NCI-H2171 treated with DMSO at 0.1 percent for 48 hours (cell line): Measurements from ENCODE around the gene PER3.
A peak's percentile ranks its signal among the peaks of the same experiment; 100 is the strongest.

Source experiments
- DNase-seq: peaks from one replicate; lab custom pipeline; 2025; lab: John Stamatoyannopoulos, UW

Gene PER3

GRCh38 chr1:7871136-7871535 lies 87.0 kb downstream of the PER3 start:
- no peak for DNase-seq

- no peak for DNase-seq
These were observed 90.0 kb downstream of the PER3 start for GRCh38 chr1:7873801-7874795.

- DNase-seq: no peak
These were observed 93.9 kb downstream of the PER3 start for GRCh38 chr1:7878027-7878426.

GRCh38 chr1:7879228-7879627 lies 95.1 kb downstream of the PER3 start:
- DNase-seq: no peak

- no peak for DNase-seq
These were observed 100.7 kb downstream of the PER3 start for GRCh38 chr1:7884757-7885156.

- peak; percentile 25 for DNase-seq
These were observed 101.7 kb downstream of the PER3 start for GRCh38 chr1:7885513-7886404.

GRCh38 chr1:7886405-7886745 lies 102.3 kb downstream of the PER3 start:
- DNase-seq: peak; percentile 45

- no peak for DNase-seq
These were observed 104.4 kb downstream of the PER3 start for GRCh38 chr1:7888248-7889081.

GRCh38 chr1:7890853-7891252 lies 106.8 kb downstream of the PER3 start:
- no peak for DNase-seq

- no peak for DNase-seq
These were observed 107.7 kb downstream of the PER3 start for GRCh38 chr1:7891804-7892203.

- DNase-seq: no peak
These were observed 109.6 kb downstream of the PER3 start for GRCh38 chr1:7893529-7894180.
